GM19099 (cell line): ENCODE measurements around the gene KIF26B.

Source experiments
- POLR2A ChIP-seq: IDR thresholded peaks from 3 replicates; pipeline ENCODE4 v1.6.1; 2011; ENCODE audit warnings: low read depth; ENCODE audit not compliant: insufficient read length; ENCODE audit errors: extremely low read depth

The KIF26B gene

GRCh38 chr1:245538671-245539070 is 383.9 kb downstream of the KIF26B start:
- TF ChIP-seq POLR2A, result no peak

GRCh38 chr1:245541369-245541768 is 386.6 kb downstream of the KIF26B start:
- TF ChIP-seq POLR2A, result no peak

GRCh38 chr1:245542365-245542764 is 387.6 kb downstream of the KIF26B start:
- no peak for TF ChIP-seq POLR2A

- no peak for TF ChIP-seq POLR2A
Observed at GRCh38 chr1:245544236-245544635, 389.5 kb downstream of the KIF26B start.

- no peak for TF ChIP-seq POLR2A
Observed at GRCh38 chr1:245546875-245547274, 392.1 kb downstream of the KIF26B start.

- TF ChIP-seq POLR2A, result no peak
Observed at GRCh38 chr1:245549996-245550719, 395.4 kb downstream of the KIF26B start.

- TF ChIP-seq POLR2A, result no peak
Observed at GRCh38 chr1:245550720-245551043, 395.9 kb downstream of the KIF26B start.

GRCh38 chr1:245551536-245551935 is 396.8 kb downstream of the KIF26B start:
- TF ChIP-seq POLR2A, result no peak

GRCh38 chr1:245552331-245552730 is 397.5 kb downstream of the KIF26B start:
- no peak for TF ChIP-seq POLR2A

GRCh38 chr1:245556057-245556456 is 401.3 kb downstream of the KIF26B start:
- no peak for TF ChIP-seq POLR2A

GRCh38 chr1:245558069-245558468 is 403.3 kb downstream of the KIF26B start:
- TF ChIP-seq POLR2A, result no peak

- no peak for TF ChIP-seq POLR2A
Observed at GRCh38 chr1:245560316-245560859, 405.6 kb downstream of the KIF26B start.

GRCh38 chr1:245561665-245562234 is 407.0 kb downstream of the KIF26B start:
- TF ChIP-seq POLR2A, result no peak

GRCh38 chr1:245566134-245566533 is 411.3 kb downstream of the KIF26B start:
- TF ChIP-seq POLR2A, result no peak

GRCh38 chr1:245566952-245567351 is 412.2 kb downstream of the KIF26B start:
- no peak for TF ChIP-seq POLR2A

- no peak for TF ChIP-seq POLR2A
Observed at GRCh38 chr1:245571815-245572294, 417.1 kb downstream of the KIF26B start.
